ENCODE measurements around the gene TBC1D8.

Gene TBC1D8

DNA sequence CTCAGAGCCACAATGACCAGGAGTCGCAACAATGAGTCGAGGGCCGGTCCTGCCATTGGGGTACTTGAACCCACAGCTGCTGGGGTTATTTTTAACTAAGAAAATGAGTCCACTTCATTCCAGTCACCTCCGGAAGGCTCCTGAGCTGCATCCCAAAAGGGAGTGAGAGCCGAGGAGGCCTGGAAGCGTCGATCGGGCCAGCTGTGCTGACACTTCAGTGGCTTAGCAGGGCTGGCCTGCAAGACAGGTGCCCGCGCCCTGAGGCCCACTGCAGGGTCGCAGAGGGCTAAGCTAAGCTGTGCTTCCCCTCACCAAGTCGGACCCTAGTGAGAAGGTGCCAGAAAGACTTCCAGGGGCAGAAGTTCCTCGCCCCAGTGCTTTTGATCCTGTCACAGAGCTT, 21.1 kb downstream of the TBC1D8 start:
- no peak overlapping the region for H3K27ac Mint-ChIP-seq
- peaks cover 2% of the 10 kb centered on the region for H3K27me3 Mint-ChIP-seq
- no peak overlapping the region for H3K4me3 Mint-ChIP-seq
- peaks cover 9% of the 10 kb centered on the region for H3K4me1 Mint-ChIP-seq (ENCODE audit: low read depth)
- H3K9me3 Mint-ChIP-seq (ENCODE audit: low read depth): no peaks in the 10 kb centered on the region
- no peaks in the 10 kb centered on the region for H3K36me3 Mint-ChIP-seq

DNA sequence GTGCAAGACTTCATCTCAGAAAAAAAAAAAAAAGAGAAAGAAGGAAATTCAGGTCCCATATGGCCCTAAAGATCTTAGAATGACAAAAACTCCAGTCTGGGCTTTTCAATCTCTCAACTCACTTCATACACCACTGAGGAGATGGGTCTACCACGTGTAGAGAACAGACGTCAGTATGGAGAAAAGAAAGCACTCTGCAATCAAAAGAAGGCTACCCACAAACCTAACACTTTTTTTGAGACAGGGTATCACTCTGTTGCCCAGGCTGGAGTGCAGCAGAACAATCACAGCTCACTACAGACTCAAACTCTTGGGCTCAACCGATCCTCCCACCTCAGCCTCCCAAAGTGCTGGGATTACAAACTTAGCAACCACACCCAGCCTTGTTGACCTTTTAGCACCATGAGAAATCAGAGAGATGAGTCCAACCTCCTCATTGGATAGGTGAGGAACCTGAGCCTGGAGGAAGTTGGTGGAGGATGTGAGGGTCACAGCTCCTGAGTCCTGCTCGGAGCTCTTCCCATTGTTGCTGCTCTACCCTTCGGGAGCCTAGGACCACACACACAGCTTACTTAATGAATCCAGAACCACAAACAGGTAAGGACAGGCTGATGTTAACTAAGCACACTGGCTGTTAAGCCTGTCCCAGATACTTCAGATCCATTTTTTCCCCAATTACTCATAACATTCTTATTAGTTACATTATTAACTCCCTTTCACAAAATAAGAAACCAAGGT, 23.7 kb downstream of the TBC1D8 start:
- H3K4me1 Mint-ChIP-seq (ENCODE audit: low read depth): peaks cover 13% of the 10 kb centered on the region
- no peak overlapping the region for H3K4me3 Mint-ChIP-seq
- H3K9me3 Mint-ChIP-seq (ENCODE audit: low read depth): no peaks in the 10 kb centered on the region
- peaks cover 2% of the 10 kb centered on the region for H3K27me3 Mint-ChIP-seq
- no peak overlapping the region for H3K27ac Mint-ChIP-seq
- H3K36me3 Mint-ChIP-seq: no peaks in the 10 kb centered on the region

DNA sequence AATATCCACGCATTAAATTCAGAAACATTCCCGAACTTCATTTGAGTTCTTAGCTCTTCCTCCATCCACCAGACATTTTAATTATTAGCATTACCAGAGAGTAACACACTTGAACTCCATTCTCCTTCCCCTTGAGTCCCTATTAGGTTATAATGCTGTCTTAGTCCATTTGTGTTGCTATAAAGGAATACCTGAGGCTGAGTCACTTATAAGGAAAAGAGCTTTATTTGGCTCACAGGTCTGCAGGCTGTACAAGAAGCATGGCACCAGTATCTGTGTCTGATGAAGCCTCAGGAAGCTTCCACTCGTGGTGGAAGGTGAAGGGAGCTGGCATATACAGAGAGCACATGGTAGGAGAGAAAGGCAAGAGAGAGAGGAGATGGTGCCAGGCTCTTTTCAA, 25.4 kb downstream of the TBC1D8 start:
- peaks cover 2% of the 10 kb centered on the region for H3K27me3 Mint-ChIP-seq
- H3K4me3 Mint-ChIP-seq: no peak overlapping the region
- peaks cover 13% of the 10 kb centered on the region for H3K4me1 Mint-ChIP-seq (ENCODE audit: low read depth)
- no peak overlapping the region for H3K27ac Mint-ChIP-seq
- no peaks in the 10 kb centered on the region for H3K9me3 Mint-ChIP-seq (ENCODE audit: low read depth)
- no peaks in the 10 kb centered on the region for H3K36me3 Mint-ChIP-seq

- Mint-ChIP-seq H3K9me3 (ENCODE audit: low read depth) (no peaks in the 10 kb centered on the region), H3K4me3 (no peak overlapping the region), H3K27ac (no peak overlapping the region), H3K36me3 (no peaks in the 10 kb centered on the region), H3K27me3 (peaks cover 2% of the 10 kb centered on the region), H3K4me1 (ENCODE audit: low read depth) (peaks cover 13% of the 10 kb centered on the region)
Observed at GRCh38 chr2:101125374-101125773, 25.8 kb downstream of the TBC1D8 start.

GRCh38 chr2:101124643-101125366, 26.4 kb downstream of the TBC1D8 start:
- H3K27me3 Mint-ChIP-seq: peaks cover 2% of the 10 kb centered on the region
- peaks cover 13% of the 10 kb centered on the region for H3K4me1 Mint-ChIP-seq (ENCODE audit: low read depth)
- H3K4me3 Mint-ChIP-seq: no peak overlapping the region
- no peak overlapping the region for H3K27ac Mint-ChIP-seq
- H3K36me3 Mint-ChIP-seq: no peaks in the 10 kb centered on the region
- no peaks in the 10 kb centered on the region for H3K9me3 Mint-ChIP-seq (ENCODE audit: low read depth)

DNA sequence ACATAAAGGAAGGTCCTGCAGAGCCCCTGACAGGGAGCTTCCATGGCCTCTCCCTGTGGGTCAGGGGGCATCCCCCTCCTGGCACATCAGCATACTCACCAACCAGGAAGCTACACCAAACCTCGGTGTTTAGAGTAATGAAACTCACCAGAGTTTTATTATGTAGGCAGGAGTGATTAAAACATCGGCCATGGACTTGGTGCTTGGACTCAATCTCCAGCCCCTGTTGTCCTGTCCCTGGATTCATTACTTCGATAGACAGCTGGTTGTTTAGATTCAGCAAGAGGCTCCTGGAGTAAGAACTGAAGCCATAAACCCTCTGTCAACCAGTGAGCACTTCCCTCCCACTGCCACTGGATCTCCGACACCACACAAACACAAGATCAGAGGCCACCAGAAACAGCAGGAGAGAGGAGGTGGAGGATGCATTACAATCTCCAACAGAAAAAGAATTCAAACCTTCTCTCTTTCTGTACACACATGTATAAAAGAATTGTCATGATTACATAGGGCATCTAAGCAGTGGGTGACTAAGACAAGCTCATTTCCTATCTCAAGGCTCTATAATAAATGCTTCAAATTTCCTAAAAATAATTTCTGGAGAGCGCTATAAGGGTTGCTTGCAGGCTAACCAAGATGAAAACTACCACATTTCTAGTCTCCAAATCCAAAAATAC, 27.2 kb downstream of the TBC1D8 start:
- H3K27ac Mint-ChIP-seq: no peak overlapping the region
- peaks cover 2% of the 10 kb centered on the region for H3K27me3 Mint-ChIP-seq
- peaks cover 13% of the 10 kb centered on the region for H3K4me1 Mint-ChIP-seq (ENCODE audit: low read depth)
- H3K4me3 Mint-ChIP-seq: no peak overlapping the region
- no peaks in the 10 kb centered on the region for H3K36me3 Mint-ChIP-seq
- no peaks in the 10 kb centered on the region for H3K9me3 Mint-ChIP-seq (ENCODE audit: low read depth)

DNA sequence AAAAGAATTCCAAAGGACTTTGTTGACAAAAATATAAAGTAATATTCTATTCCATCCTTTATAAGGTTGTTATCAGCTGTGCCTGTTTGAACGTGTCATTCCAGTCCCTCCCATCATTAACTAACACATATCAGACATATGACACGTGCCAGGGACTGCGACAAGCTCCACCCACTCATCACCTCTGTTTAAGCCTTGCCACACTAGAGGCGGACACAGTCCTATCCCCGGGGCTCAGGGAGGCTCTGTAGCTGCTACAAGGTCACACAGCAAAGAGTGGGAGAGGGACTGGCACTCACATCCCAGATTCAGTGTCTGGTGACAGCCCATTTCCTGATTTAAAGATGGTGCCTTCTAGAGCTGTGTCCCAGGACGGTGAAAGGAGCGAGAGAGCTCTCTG, 30.0 kb downstream of the TBC1D8 start:
- H3K9me3 Mint-ChIP-seq (ENCODE audit: low read depth): no peaks in the 10 kb centered on the region
- no peak overlapping the region for H3K27ac Mint-ChIP-seq
- H3K27me3 Mint-ChIP-seq: no peaks in the 10 kb centered on the region
- H3K36me3 Mint-ChIP-seq: no peaks in the 10 kb centered on the region
- no peak overlapping the region for H3K4me3 Mint-ChIP-seq
- H3K4me1 Mint-ChIP-seq (ENCODE audit: low read depth): peaks cover 13% of the 10 kb centered on the region

- no peak overlapping the region for H3K27ac Mint-ChIP-seq
- H3K4me1 Mint-ChIP-seq (ENCODE audit: low read depth): peaks cover 7% of the 10 kb centered on the region
- no peaks in the 10 kb centered on the region for H3K36me3 Mint-ChIP-seq
- H3K4me3 Mint-ChIP-seq: no peak overlapping the region
- no peaks in the 10 kb centered on the region for H3K9me3 Mint-ChIP-seq (ENCODE audit: low read depth)
- H3K27me3 Mint-ChIP-seq: no peaks in the 10 kb centered on the region
Observed at GRCh38 chr2:101120124-101120996, 30.8 kb downstream of the TBC1D8 start.

GRCh38 chr2:101119431-101119830, 31.8 kb downstream of the TBC1D8 start:
- Mint-ChIP-seq H3K27ac (no peak overlapping the region), H3K27me3 (no peaks in the 10 kb centered on the region), H3K9me3 (ENCODE audit: low read depth) (no peaks in the 10 kb centered on the region), H3K4me1 (ENCODE audit: low read depth) (no peaks in the 10 kb centered on the region), H3K36me3 (no peaks in the 10 kb centered on the region), H3K4me3 (no peak overlapping the region)

DNA sequence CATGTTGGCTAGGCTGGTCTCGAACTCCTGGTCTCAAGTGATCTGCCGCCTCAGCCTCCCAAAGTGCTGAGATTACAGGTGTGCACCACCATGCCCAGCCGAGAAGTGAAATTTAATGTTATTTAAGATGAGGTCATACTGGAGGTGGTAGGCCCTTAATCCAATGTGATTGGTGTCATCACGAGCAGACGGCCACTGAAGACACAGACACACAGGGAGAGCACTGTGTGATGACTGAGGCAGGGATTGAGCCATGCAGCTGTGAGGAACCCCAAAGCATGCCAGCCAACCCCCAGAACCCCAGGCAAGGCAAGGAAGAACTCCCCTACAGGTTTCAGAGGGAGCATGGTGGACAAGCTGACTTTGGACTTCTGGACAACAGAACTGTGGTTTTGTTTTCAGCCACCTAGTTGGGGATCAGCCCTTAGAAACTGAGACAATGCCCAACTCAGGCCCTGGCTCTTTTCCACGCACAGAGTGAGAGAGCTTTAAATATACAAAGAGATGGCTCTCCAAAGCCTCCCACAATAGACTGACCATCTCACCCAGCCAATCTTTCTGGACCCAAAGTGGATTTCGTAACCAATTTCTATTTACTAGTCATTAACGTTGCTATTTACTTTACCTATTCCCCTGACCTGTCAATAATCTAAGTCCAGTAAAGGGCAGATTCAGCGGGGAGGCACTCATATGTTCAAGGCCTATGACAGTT, 34.2 kb downstream of the TBC1D8 start:
- no peaks in the 10 kb centered on the region for H3K27me3 Mint-ChIP-seq
- H3K9me3 Mint-ChIP-seq (ENCODE audit: low read depth): no peaks in the 10 kb centered on the region
- no peaks in the 10 kb centered on the region for H3K4me1 Mint-ChIP-seq (ENCODE audit: low read depth)
- H3K36me3 Mint-ChIP-seq: no peaks in the 10 kb centered on the region
- no peak overlapping the region for H3K4me3 Mint-ChIP-seq
- no peak overlapping the region for H3K27ac Mint-ChIP-seq

DNA sequence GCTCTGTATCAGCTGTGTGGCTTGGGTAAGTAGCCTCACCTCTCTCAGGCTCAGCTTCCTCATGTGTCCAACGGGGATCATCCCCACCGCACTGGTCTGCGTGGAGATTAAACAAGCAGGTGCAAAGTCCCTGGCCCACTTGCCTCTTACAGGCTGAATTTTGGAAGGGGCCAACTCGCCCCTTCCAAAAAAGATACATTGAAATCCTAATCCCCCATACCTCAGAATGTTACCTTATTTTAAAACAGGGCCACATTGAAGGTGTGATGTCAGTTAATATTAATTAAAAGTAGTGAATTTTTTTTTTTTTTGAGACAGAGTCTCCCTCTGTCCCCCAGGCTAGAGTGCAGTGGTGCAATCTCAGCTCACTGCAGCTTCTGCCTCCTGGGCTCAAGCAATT, 34.8 kb downstream of the TBC1D8 start:
- no peaks in the 10 kb centered on the region for H3K4me1 Mint-ChIP-seq (ENCODE audit: low read depth)

GRCh38 chr2:101115664-101116063, 35.5 kb downstream of the TBC1D8 start:
- H3K27ac Mint-ChIP-seq: no peak overlapping the region
- no peaks in the 10 kb centered on the region for H3K27me3 Mint-ChIP-seq
- H3K4me3 Mint-ChIP-seq: no peak overlapping the region
- H3K4me1 Mint-ChIP-seq (ENCODE audit: low read depth): no peaks in the 10 kb centered on the region
- H3K9me3 Mint-ChIP-seq (ENCODE audit: low read depth): no peaks in the 10 kb centered on the region
- no peaks in the 10 kb centered on the region for H3K36me3 Mint-ChIP-seq

More for the DNA sequence above, 34.8 kb downstream of the TBC1D8 start:
- H3K4me3 Mint-ChIP-seq: no peak overlapping the region
- H3K27ac Mint-ChIP-seq: no peak overlapping the region
- no peaks in the 10 kb centered on the region for H3K9me3 Mint-ChIP-seq (ENCODE audit: low read depth)
- no peaks in the 10 kb centered on the region for H3K36me3 Mint-ChIP-seq
- no peaks in the 10 kb centered on the region for H3K27me3 Mint-ChIP-seq

DNA sequence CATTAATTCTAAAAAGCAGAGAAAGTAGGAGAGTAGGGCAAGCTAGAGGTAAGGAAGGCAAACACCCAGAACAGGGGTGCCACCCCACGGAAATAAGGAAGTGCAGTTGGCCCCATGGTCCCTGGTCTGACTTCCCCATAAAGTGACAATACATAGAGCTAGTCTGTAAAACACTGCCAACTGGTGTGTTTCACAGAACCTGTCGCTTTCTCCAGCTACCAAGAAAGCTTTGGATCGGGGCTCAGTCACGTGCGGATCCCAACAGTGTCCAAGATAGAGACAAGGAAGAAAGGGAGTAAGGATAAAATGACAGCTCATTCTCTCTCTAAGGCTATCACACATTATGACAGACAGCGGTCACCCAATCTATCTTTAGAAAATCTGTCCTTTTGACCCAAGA, 36.4 kb downstream of the TBC1D8 start:
- H3K4me3 Mint-ChIP-seq: no peak overlapping the region
- no peaks in the 10 kb centered on the region for H3K36me3 Mint-ChIP-seq
- no peaks in the 10 kb centered on the region for H3K4me1 Mint-ChIP-seq (ENCODE audit: low read depth)
- no peak overlapping the region for H3K27ac Mint-ChIP-seq
- no peaks in the 10 kb centered on the region for H3K9me3 Mint-ChIP-seq (ENCODE audit: low read depth)
- no peaks in the 10 kb centered on the region for H3K27me3 Mint-ChIP-seq

GRCh38 chr2:101114268-101114783, 36.9 kb downstream of the TBC1D8 start:
- no peaks in the 10 kb centered on the region for H3K27me3 Mint-ChIP-seq
- no peak overlapping the region for H3K27ac Mint-ChIP-seq
- no peaks in the 10 kb centered on the region for H3K36me3 Mint-ChIP-seq
- no peak overlapping the region for H3K4me3 Mint-ChIP-seq
- no peaks in the 10 kb centered on the region for H3K9me3 Mint-ChIP-seq (ENCODE audit: low read depth)
- H3K4me1 Mint-ChIP-seq (ENCODE audit: low read depth): no peaks in the 10 kb centered on the region
